Measurements from ENCODE around the gene RBM19.

The RBM19 gene

DNA sequence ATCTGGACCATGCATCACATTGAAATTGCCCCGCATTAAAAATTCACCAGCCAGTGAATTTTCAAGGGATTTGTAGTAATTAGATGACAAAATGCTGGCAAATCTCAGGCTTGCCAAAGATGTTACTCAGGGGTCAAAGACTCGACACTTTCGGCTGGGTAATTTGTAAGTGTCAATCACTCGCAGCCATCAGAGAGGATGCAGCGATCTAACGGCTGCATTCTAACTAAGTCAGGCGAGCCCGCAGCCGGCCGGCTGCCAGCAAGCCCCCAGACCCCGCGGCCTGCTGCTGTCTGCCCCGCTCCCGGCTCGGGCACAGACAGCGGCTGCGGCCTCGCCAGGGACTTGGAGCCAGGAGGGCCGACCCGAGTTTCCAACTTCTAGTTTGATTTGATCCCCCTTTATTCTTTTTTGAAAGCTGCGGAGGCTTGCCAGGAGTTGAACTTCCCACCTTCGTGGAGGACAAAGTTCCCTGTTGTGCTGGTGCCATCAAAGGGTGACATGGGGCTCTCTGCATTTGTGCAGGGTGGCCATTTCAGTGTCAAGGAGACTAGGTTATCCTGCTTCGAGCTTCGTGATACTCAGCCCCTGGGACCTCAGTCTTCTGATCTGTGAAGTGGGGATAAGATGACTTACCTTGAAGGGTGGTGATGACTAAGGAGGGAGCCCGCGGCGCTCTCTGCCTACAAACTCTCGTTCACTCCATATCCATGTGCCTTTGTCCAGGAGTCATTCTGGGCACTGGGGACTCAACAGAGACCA lies 169.9 kb downstream of the RBM19 start:
- no peaks in the 10 kb centered on the region for H3K9me3 ChIP-seq
- no peak for TF ChIP-seq CTCF (IDR thresholded peaks at IDR 0.05)
- no peaks in the 10 kb centered on the region for H3K27me3 ChIP-seq
- H3K4me1 ChIP-seq (ENCODE audit: control insufficient read depth in 1 of 2, insufficient read depth in 1 of 2, low read depth in 1 of 2, low read length in 1 of 2): no peaks in the 10 kb centered on the region
- H3K27ac ChIP-seq: no peak overlapping the region
- H3K36me3 ChIP-seq: no peaks in the 10 kb centered on the region
- H3K4me3 ChIP-seq (ENCODE audit: low read depth in 1 of 2, low read length in 1 of 2): no peak overlapping the region

DNA sequence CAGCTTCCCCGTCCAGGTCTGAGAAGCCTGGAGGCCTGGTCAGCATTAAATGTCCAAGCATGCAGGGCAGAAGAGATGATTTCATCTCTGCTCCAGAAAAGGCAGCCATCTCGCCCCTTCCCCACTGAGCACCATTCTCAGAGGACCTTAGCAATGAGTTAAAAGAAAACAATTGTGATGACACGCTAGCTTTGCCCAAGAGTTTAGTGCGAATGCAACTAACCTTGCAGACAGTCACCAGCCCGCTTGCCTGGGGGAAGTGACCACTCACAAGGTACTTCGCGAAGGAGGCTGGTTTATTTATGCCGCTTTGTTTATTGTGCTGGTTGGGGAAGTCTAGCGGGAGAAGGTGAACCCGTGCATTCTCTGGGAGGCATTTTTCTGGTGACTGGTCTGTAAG lies 170.7 kb downstream of the RBM19 start:
- Histone ChIP-seq H3K9me3 (no peaks in the 10 kb centered on the region), H3K36me3 (no peaks in the 10 kb centered on the region), H3K4me3 (ENCODE audit: low read depth in 1 of 2, low read length in 1 of 2) (no peak overlapping the region), H3K4me1 (ENCODE audit: control insufficient read depth in 1 of 2, insufficient read depth in 1 of 2, low read depth in 1 of 2, low read length in 1 of 2) (no peaks in the 10 kb centered on the region), H3K27ac (no peak overlapping the region), H3K27me3 (no peaks in the 10 kb centered on the region)
- TF ChIP-seq CTCF (IDR thresholded peaks at IDR 0.05): no peak

DNA sequence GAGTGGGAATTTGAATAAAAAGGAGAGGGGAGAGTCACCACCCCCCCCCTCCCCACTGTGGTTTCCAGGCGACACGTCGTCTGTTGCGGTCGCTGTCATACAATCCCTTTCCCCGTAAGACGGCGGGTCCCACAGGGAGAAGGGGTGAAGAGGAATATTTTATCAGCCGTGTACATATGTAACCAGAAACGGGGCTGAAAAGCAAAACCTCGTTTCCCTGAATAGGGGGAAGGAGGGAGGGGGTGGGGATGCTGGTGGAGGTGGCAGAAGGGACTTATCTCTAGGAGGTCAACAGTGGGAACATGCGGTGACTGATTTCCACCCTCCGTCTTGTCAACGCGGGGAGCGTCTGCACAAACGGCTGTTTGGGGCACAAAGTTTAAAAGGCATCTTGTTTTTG lies 171.4 kb downstream of the RBM19 start:
- Histone ChIP-seq H3K27ac (no peak overlapping the region), H3K4me1 (ENCODE audit: control insufficient read depth in 1 of 2, insufficient read depth in 1 of 2, low read depth in 1 of 2, low read length in 1 of 2) (no peaks in the 10 kb centered on the region), H3K4me3 (ENCODE audit: low read depth in 1 of 2, low read length in 1 of 2) (no peak overlapping the region), H3K27me3 (peaks cover 5% of the 10 kb centered on the region), H3K36me3 (no peaks in the 10 kb centered on the region), H3K9me3 (no peaks in the 10 kb centered on the region)
- no peak for TF ChIP-seq CTCF (IDR thresholded peaks at IDR 0.05)

- Histone ChIP-seq H3K4me1 (ENCODE audit: control insufficient read depth in 1 of 2, insufficient read depth in 1 of 2, low read depth in 1 of 2, low read length in 1 of 2) (no peaks in the 10 kb centered on the region), H3K9me3 (no peaks in the 10 kb centered on the region), H3K4me3 (ENCODE audit: low read depth in 1 of 2, low read length in 1 of 2) (no peak overlapping the region), H3K27ac (no peak overlapping the region), H3K36me3 (no peaks in the 10 kb centered on the region), H3K27me3 (peaks cover 10% of the 10 kb centered on the region)
- TF ChIP-seq CTCF (IDR thresholded peaks at IDR 0.05): no peak
These were observed 172.9 kb downstream of the RBM19 start for GRCh38 chr12:113793250-113793649.

- no peak for TF ChIP-seq CTCF (IDR thresholded peaks at IDR 0.05)
- no peak overlapping the region for H3K4me3 ChIP-seq (ENCODE audit: low read depth in 1 of 2, low read length in 1 of 2)
- H3K27me3 ChIP-seq: peaks cover 12% of the 10 kb centered on the region
- H3K9me3 ChIP-seq: no peaks in the 10 kb centered on the region
- H3K36me3 ChIP-seq: no peaks in the 10 kb centered on the region
- no peak overlapping the region for H3K27ac ChIP-seq
- no peaks in the 10 kb centered on the region for H3K4me1 ChIP-seq (ENCODE audit: control insufficient read depth in 1 of 2, insufficient read depth in 1 of 2, low read depth in 1 of 2, low read length in 1 of 2)
These were observed 173.7 kb downstream of the RBM19 start for GRCh38 chr12:113792450-113792849.

All from neutrophil (primary cell).